ENCODE data around the gene CD44. TPM values are rescaled to one million over a fixed set of nuclear protein-coding genes. Genes with fewer than 3 reads are reported as not detected.

Gene CD44
- total RNA-seq, 1 donor from 2014 or later = 268 TPM

DNA sequence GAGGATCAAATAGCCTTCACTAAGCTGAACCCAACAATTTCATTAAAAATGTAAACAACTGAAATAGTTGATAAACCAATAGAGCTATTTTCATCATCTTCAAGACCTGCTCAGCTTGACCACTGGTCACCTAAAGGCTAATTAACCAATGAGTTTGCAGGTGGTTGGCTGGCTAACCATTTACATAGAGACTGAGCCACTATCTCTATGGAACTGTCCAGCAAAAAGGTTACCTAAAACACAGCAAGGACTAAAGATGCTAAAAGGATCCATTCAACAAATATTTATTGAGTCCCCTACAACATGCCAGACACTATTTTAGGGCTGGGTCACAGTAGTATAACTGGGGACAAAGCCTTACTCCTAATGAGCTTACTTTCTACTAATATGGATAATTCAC, 123.8 kb downstream of the CD44 start:
- no peaks in the 10 kb centered on the region for H3K36me3 ChIP-seq (ENCODE audit: control insufficient read depth, insufficient read depth, low read length)
- TF ChIP-seq, protein P1, sequence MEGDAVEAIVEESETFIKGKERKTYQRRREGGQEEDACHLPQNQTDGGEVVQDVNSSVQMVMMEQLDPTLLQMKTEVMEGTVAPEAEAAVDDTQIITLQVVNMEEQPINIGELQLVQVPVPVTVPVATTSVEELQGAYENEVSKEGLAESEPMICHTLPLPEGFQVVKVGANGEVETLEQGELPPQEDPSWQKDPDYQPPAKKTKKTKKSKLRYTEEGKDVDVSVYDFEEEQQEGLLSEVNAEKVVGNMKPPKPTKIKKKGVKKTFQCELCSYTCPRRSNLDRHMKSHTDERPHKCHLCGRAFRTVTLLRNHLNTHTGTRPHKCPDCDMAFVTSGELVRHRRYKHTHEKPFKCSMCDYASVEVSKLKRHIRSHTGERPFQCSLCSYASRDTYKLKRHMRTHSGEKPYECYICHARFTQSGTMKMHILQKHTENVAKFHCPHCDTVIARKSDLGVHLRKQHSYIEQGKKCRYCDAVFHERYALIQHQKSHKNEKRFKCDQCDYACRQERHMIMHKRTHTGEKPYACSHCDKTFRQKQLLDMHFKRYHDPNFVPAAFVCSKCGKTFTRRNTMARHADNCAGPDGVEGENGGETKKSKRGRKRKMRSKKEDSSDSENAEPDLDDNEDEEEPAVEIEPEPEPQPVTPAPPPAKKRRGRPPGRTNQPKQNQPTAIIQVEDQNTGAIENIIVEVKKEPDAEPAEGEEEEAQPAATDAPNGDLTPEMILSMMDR (IDR thresholded peaks at IDR 0.05; ENCODE audit: insufficient read depth, low read length, poor library complexity, severe bottlenecking) = no peak

DNA sequence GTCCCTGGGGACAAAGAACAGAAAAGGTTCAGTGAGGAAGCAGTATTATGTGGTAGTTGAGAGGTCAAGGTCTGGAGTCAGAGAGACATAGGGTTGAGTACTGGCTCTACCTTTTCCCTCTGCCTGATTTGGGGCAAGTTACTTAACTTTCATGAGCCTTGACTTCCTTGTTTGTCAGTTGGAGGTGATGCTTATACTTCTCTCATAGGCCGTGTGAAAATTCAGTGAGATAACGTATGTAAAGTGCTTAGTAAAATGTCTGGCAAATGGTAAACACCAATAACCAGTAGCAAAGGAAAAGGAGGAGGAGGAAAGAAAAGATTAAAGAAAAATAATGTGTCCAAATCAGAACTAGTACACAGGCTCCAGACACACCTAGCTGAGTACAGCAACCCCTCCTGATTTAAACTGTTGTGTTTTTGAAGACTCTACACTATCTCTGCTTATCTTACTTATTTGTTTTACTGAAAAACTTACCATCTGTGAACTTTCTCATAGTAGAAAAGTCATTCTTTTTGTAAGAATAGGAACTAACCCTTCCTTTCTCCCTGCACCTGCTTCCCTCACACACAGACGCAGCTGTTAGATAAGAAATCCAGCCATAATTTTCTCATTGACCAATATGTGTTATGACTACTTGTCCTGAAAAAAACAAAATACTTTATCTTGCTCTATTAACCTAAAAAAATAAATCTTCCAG, 126.9 kb downstream of the CD44 start:
- TF ChIP-seq, protein P1 (IDR thresholded peaks at IDR 0.05; ENCODE audit: insufficient read depth, low read length, poor library complexity, severe bottlenecking) = no peak
- H3K27me3 ChIP-seq (ENCODE audit: control insufficient read depth, insufficient read depth, low read length) = no peaks in the 10 kb centered on the region
- no peaks in the 10 kb centered on the region for H3K36me3 ChIP-seq (ENCODE audit: control insufficient read depth, insufficient read depth, low read length)
- no peak overlapping the region for H3K4me3 ChIP-seq (ENCODE audit: low read depth, low read length)
- no peak for DNase-seq (ENCODE audit: low read depth)

More for the DNA sequence above, 123.8 kb downstream of the CD44 start:
- no peak for DNase-seq (ENCODE audit: low read depth)
- H3K27me3 ChIP-seq (ENCODE audit: control insufficient read depth, insufficient read depth, low read length) = no peaks in the 10 kb centered on the region
- H3K4me3 ChIP-seq (ENCODE audit: low read depth, low read length) = no peak overlapping the region

DNA sequence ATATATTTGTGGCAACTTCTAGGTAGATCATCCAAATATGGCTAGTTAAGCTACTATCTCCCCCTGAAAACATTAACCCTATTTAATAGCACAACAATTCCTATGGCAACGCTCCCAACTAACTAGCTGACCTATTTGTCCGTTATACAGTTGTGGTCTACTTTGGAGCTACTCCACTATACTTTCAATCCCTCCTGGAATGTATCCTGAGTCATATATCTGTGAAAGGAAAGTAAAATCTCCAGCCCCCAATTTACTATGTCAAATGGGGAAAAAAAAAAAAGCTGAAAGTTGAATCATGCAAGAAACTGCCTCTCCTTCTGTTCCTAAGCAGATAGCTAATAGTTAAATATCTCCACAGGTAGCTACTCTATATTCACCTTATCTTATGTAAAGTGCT, 128.5 kb downstream of the CD44 start:
- TF ChIP-seq, protein P1 (IDR thresholded peaks at IDR 0.05; ENCODE audit: insufficient read depth, low read length, poor library complexity, severe bottlenecking) = no peak
- Histone ChIP-seq H3K36me3 (ENCODE audit: control insufficient read depth, insufficient read depth, low read length) (no peaks in the 10 kb centered on the region), H3K27me3 (ENCODE audit: control insufficient read depth, insufficient read depth, low read length) (no peaks in the 10 kb centered on the region), H3K4me3 (ENCODE audit: low read depth, low read length) (no peak overlapping the region)
- peak; percentile 52 for DNase-seq (ENCODE audit: low read depth)

DNA sequence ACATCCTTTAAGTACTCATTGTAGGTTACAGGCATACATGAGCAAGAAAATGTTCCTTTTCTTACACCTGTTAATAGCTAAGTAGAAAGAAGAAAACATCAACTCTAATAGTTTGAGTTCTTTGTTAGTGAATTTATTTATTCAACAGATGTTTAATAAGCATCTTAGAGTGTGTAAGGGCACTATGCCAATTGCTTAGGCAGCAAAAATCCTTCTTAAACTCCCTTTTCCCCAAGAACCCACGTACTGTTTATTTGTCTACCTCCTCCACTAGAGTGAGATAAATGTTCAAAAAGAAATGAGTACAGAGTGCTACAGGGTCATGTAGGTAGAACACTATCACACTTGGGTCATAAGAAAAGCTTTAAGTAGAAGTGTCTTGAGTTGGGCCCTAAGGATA, 131.4 kb downstream of the CD44 start:
- H3K36me3 ChIP-seq (ENCODE audit: control insufficient read depth, insufficient read depth, low read length) = no peaks in the 10 kb centered on the region
- no peaks in the 10 kb centered on the region for H3K27me3 ChIP-seq (ENCODE audit: control insufficient read depth, insufficient read depth, low read length)
- no peak overlapping the region for H3K4me3 ChIP-seq (ENCODE audit: low read depth, low read length)
- TF ChIP-seq, protein P1 (IDR thresholded peaks at IDR 0.05; ENCODE audit: insufficient read depth, low read length, poor library complexity, severe bottlenecking) = no peak
- DNase-seq (ENCODE audit: low read depth) = no peak

DNA sequence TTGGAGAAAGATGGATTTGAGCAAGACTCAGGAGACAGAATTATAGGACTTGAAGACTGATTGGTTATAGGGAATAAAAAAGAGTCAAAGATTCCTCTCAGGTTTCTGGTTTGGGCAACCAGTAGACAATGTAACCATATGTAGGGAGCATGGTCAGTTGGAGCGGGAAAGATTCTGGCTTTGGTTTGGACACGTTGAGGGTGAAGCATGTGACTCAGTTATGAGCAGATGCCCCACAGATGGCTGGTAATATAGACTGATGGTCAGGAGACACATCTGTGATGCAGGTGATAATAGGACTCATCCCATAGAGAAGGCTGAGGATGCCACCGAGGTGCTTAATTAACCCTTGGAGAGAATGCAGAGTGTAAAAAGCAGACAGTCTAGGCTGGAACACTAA, 132.1 kb downstream of the CD44 start:
- Histone ChIP-seq H3K36me3 (ENCODE audit: control insufficient read depth, insufficient read depth, low read length) (no peaks in the 10 kb centered on the region), H3K27me3 (ENCODE audit: control insufficient read depth, insufficient read depth, low read length) (no peaks in the 10 kb centered on the region), H3K4me3 (ENCODE audit: low read depth, low read length) (no peak overlapping the region)
- TF ChIP-seq, protein P1 (IDR thresholded peaks at IDR 0.05; ENCODE audit: insufficient read depth, low read length, poor library complexity, severe bottlenecking) = no peak
- DNase-seq (ENCODE audit: low read depth) = no peak

DNA sequence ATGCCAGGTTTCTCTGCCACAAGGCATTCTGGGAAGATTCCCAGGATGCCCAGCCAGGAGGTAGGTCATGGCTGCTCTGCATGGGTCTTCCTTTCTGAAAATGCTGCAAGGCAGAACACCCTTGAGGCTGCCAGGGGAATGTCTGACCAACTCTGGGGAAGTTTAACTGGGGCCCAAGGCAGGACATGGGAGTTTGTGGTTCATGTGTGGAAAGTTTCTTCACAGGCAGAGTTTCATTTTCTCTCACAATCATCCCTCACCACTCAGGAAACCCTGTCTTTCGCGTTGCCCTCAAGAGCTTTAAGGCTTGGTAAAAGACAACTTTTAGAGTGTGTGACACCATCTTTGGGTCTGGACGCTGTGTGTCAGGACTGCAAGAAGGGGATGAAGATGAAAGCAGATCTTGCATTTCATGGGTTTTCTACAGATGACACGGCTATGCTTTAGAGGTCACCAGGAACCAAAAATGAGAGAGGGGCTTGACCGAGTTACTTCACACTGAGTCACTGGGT, 133.5 kb downstream of the CD44 start:
- DNase-seq (ENCODE audit: low read depth) = no peak
- TF ChIP-seq, protein P1 (IDR thresholded peaks at IDR 0.05; ENCODE audit: insufficient read depth, low read length, poor library complexity, severe bottlenecking) = no peak
- Histone ChIP-seq H3K36me3 (ENCODE audit: control insufficient read depth, insufficient read depth, low read length) (no peaks in the 10 kb centered on the region), H3K27me3 (ENCODE audit: control insufficient read depth, insufficient read depth, low read length) (no peaks in the 10 kb centered on the region), H3K4me3 (ENCODE audit: low read depth, low read length) (no peak overlapping the region)

Measured in kidney epithelial cell (primary cell).